Epithelial cell of esophagus (primary cell): Measurements from ENCODE around the gene MMP17.

Source experiments
- DNase-seq: peaks from one replicate; pipeline ENCODE4 v3.0.0; 2010; ENCODE audit warnings: low read depth
- H3K4me3 ChIP-seq: 2 replicates; pipeline ENCODE4 v1.5.1; 2011; ENCODE audit warnings: mild to moderate bottlenecking, low read length, control low read depth
- TF ChIP-seq, protein P1 (sequence below): IDR thresholded peaks from 2 replicates; pipeline ENCODE4 v1.5.1; 2011; ENCODE audit warnings: low read depth, mild to moderate bottlenecking, low read length, control low read depth, inconsistent platforms; ENCODE audit not compliant: insufficient read depth; ENCODE audit errors: missing control alignments

MMP17 gene

DNA sequence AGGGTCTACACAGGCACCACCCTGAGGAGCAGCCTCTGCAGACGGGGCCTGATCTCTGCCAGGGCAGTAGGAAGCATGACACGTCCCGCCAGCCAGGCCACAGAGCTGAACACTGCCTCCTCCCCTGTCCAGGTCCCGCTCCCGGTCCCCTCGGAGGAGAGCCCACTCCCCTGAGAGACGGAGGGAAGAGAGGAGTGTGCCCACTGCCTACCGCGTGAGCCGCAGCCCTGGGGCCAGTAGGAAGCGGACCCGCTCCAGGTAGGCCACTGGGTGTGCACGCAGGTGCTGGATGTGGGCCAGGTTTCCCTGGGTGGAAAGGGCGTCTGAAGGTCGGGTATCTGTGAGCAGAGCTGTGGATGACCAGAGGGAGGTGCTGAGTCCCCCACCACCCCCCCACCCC, 41.9 kb upstream of the MMP17 start:
- TF ChIP-seq, protein P1, sequence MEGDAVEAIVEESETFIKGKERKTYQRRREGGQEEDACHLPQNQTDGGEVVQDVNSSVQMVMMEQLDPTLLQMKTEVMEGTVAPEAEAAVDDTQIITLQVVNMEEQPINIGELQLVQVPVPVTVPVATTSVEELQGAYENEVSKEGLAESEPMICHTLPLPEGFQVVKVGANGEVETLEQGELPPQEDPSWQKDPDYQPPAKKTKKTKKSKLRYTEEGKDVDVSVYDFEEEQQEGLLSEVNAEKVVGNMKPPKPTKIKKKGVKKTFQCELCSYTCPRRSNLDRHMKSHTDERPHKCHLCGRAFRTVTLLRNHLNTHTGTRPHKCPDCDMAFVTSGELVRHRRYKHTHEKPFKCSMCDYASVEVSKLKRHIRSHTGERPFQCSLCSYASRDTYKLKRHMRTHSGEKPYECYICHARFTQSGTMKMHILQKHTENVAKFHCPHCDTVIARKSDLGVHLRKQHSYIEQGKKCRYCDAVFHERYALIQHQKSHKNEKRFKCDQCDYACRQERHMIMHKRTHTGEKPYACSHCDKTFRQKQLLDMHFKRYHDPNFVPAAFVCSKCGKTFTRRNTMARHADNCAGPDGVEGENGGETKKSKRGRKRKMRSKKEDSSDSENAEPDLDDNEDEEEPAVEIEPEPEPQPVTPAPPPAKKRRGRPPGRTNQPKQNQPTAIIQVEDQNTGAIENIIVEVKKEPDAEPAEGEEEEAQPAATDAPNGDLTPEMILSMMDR, result no peak
- H3K4me3 ChIP-seq, result no peak overlapping the region
- no peak for DNase-seq

DNA sequence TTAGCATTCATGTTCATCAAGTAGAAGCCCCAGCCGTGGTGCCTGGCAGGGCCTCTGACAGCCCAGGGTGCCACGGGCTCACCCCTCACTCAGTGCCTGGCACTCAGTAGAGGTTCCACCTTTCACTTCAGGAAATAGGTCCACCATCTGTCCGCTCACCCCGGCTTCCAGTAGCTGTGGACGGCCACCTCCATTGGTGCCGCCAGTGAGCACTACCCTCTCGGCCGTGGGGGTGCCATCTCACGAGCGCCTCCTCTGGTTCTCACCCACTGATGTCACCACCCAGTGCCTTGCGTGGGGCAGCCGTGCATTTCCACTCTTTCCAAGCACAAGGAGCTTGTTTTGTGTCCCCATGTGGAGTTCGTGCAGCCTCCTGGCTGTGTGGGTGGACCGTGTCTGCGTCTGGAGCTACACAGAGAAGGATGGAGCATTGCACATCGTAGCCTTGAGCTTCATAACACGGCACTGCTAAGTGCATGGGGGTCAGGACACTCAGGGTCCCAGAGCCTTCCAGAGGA, 41.0 kb upstream of the MMP17 start:
- H3K4me3 ChIP-seq, result no peak overlapping the region
- DNase-seq, result no peak
- TF ChIP-seq, protein P1, result no peak

DNA sequence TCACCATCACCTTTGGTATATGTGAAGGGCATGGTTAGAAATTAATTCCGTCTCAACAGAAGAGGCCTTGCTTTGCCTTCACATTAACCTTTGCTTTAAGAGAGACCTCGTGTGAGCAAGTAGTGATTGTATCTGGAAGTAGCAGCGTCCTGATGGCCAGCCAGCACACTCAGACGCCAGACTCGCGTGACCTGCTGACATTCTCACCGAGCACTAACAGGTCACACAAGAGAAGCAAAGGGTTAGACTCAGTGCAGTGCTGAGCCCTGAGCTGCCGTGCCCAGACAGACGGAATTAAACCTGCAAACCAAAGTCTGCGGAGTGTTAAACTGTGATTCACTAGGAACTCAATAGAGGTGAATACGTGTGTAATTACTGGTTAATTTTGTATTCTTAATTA, 40.1 kb upstream of the MMP17 start:
- no peak overlapping the region for H3K4me3 ChIP-seq
- TF ChIP-seq, protein P1, result no peak
- no peak for DNase-seq

DNA sequence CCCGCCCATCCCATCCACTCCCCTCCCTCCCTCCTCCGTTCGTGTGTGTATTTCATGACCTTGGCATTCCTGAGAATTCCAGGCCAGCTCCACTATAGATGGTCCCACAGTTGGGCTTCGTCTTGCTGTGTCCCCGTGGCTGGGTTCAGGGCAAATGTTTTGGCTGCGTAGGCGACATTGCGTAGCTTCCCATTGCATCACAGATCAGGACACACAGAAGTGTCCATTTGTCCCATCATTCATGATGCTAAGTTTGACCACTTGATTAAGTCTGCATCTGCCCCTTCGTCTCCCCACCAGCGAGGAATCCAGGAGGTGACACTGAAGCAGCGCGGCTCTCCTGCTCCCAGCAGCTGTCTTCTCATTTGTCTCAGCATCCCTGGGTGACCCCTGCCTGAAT, 38.6 kb upstream of the MMP17 start:
- H3K4me3 ChIP-seq, result no peak overlapping the region
- DNase-seq, result no peak
- TF ChIP-seq, protein P1, result no peak

GRCh38 chr12:131793243-131794022, 34.8 kb upstream of the MMP17 start:
- no peak overlapping the region for H3K4me3 ChIP-seq
- TF ChIP-seq, protein P1, result no peak
- peak; percentile 39 for DNase-seq

- no peak overlapping the region for H3K4me3 ChIP-seq
- TF ChIP-seq, protein P1, result no peak
- DNase-seq, result no peak
These were observed 34.1 kb upstream of the MMP17 start for GRCh38 chr12:131794061-131794460.

- DNase-seq, result no peak
- no peak overlapping the region for H3K4me3 ChIP-seq
- TF ChIP-seq, protein P1, result no peak
These were observed 33.6 kb upstream of the MMP17 start for GRCh38 chr12:131794573-131794972.
